Loucy (cell line): ENCODE measurements around the gene RWDD1.

ENCODE experiments used
- CTCF ChIP-seq: fragments of 200-600 bp; sonication (generic); conservative IDR thresholded peaks from 2 replicates; pipeline ENCODE4 v1.5.1; 2014; ENCODE audit warnings: mild to moderate bottlenecking, antibody characterized with exemption, low read length
- EZH2phosphoT487 ChIP-seq: fragments of 200-600 bp; IDR thresholded peaks from 2 replicates; pipeline ENCODE4 v1.6.1; 2018; ENCODE audit warnings: antibody characterized with exemption, mild to moderate bottlenecking, moderate library complexity, borderline replicate concordance

- TF ChIP-seq CTCF (no peak), EZH2phosphoT487 (no peak)
These were observed 36.2 kb upstream of the RWDD1 start for GRCh38 chr6:116535109-116535508.
